GM21529 (cell line): ENCODE results near the gene INPP5F.

Source experiments
- ATAC-seq: cut with Tn5 transposase; IDR thresholded peaks from one replicate; pipeline ENCODE4 v1.9.1; 2021; ENCODE audit not compliant: unreplicated experiment

The INPP5F gene

DNA sequence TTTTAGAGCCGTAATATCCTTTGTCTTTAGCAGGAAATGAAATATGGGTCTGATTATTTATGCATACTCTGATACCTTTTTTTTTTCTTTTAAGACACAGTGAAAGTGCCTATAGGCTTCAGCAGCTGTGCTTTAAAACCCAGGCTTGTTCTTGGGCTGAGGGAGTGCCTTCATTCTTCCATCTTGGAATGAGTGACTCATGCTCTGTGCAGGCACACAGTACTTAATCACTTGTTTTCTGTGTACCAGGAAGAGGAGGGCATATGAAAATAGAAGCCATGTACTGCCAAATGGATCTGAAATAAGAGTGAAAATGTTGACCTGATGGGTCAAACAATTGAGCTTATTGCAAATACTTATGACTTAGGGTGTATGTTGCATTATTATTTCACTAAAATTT lies 12.0 kb downstream of the INPP5F start:
- no peak for ATAC-seq

GRCh38 chr10:119738962-119739361 lies 13.1 kb downstream of the INPP5F start:
- ATAC-seq = no peak

GRCh38 chr10:119740096-119740495 lies 14.2 kb downstream of the INPP5F start:
- no peak for ATAC-seq

DNA sequence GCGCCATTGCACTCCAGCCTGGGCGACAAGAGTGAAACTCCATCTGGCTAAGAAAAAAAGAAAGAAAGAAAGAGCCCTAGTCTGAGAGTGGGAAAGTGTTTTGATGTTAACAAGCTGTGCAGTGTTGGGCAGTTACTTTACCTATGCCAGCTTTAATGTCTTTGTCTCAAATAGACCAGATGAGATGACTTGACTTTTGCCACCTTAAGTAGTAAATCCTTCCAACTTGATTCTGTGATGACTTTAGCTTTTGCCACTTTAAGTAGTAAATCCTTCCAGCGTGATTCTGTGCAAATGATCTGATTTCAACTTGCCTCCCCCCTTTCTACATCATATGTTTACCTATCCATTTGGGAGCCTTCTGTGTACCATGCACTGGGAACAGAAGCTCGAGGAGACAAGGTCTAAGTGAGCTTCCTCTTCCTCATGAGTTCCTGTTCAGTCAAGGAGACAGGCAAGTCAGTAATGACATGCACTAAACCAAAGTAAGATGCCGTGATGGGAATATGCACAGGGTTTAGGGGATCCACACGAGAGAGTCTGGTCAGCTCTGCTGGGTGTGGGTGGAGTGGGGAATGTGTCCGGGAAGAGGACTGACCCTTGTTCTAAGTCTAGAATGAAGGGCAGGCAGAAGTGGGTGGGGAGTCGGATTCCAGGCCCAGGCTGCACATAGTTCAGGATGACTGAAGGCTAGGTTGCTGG lies 17.2 kb downstream of the INPP5F start:
- ATAC-seq = no peak

DNA sequence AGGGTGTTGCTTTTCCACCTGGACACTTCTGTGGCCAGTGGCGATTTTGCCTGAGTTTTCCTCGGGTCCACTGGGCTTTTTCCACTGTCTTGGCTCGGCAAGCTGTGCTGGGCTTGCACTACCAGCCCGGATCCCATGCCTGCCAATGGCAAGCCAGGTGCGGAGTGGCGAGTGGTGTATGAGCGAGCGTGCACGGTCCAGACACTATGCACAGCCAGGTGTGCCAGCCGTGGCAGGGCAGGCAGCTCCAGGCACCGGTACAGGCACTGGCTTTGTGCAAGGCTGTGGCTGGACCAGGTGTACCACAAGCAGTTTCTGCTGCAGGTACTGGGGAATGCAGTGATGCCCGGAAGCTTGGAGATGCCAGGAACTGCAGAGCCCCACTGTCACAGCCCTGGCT lies 22.1 kb downstream of the INPP5F start:
- no peak for ATAC-seq

GRCh38 chr10:119748871-119749270 lies 23.0 kb downstream of the INPP5F start:
- ATAC-seq = no peak

DNA sequence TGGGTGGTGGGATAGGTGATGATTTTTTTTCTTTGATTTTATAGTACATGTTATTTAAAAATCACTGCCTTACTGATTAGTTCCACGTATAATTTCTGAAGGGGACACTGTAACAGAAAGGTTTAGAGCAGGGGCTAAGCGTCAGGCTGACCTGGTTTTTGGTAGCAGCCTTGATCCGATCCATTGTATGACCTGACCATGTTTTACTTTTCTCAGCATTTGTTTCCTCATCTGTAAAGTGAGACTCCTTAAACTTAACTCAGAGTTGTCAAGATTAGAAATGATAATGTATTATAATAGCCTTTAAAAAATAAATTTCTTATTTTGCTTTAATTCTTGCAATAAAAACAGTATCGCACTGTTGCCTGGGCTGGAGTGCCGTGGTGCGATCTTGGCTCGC lies 23.6 kb downstream of the INPP5F start:
- no peak for ATAC-seq

- ATAC-seq = peak; percentile 98
Measured at GRCh38 chr10:119750391-119751230, 24.8 kb downstream of the INPP5F start.

GRCh38 chr10:119753309-119753708 lies 27.5 kb downstream of the INPP5F start:
- ATAC-seq = no peak

- ATAC-seq = no peak
Measured at GRCh38 chr10:119754085-119754484, 28.2 kb downstream of the INPP5F start.

GRCh38 chr10:119754936-119755335 lies 29.1 kb downstream of the INPP5F start:
- ATAC-seq = no peak

DNA sequence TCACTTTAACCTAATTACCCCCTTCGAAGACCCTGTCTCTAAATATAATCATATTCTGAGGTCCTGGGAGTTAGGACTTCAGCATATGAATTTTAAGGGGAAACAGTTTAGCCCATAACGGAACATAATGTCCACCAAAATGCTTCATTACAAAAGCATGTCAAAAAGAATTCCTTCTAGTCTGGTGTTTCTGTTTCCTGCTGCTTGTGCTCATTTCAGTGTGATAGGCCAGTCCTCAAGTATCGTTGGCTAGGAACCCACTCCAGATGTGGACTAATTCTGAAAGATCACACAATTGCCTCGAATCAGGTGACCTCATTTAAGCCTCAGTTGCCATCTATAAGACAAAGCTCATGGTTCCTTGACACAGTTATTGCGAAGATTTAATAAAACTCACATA lies 29.6 kb downstream of the INPP5F start:
- no peak for ATAC-seq

- ATAC-seq = no peak
Measured at GRCh38 chr10:119758448-119759195, 32.8 kb downstream of the INPP5F start.

GRCh38 chr10:119759832-119760231 lies 34.0 kb downstream of the INPP5F start:
- ATAC-seq = no peak

GRCh38 chr10:119761106-119761505 lies 35.3 kb downstream of the INPP5F start:
- no peak for ATAC-seq

DNA sequence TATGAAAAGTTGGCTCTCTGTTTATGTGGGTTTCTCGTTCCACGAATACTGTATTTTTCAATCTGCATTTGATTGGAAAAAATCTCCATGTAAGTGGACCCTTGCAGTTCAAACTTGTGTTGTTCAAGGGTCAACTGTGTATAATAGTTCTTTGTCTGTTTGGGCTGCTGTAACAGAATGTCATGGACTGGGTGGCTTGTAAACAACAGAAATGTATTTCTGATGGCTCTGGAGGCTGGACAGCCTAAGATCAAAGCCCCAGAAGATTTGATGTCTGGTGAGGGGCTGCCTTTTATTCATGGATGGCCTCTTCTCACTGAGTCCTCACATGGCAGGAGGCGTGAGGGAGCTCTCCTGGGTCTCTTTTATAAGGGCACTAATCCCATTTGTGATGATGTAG lies 36.2 kb downstream of the INPP5F start:
- no peak for ATAC-seq

GRCh38 chr10:119762805-119763798 lies 37.3 kb downstream of the INPP5F start:
- ATAC-seq = no peak

- no peak for ATAC-seq
Measured at GRCh38 chr10:119768455-119769094, 42.7 kb downstream of the INPP5F start.

- ATAC-seq = no peak
Measured at GRCh38 chr10:119769886-119770285, 44.0 kb downstream of the INPP5F start.

DNA sequence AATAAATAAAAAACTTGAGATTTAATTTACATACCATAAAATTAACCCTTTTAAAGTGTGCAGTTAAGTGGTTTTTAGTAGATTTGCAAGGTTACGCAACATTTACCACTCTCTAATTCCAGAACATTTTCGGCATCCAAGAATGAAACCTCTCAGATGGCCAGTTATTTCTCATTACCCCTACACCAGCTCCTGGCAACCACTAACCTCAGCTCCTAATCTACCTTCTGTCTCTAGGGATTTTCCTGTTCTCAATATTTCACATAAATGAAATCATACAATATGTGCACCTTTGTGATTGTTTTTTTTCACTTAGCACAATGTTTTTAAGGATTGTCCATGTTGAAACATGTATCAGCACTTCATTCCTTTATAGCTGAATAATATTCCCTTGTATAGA lies 45.1 kb downstream of the INPP5F start:
- no peak for ATAC-seq
